Neutrophil (primary cell): ENCODE data around the gene ITPK1.
A peak's percentile ranks its signal among the peaks of the same experiment; 100 is the strongest.

Experiments used
- H3K27ac ChIP-seq: fragments of 200-600 bp; sonication (generic); 2 replicates; pipeline ENCODE4 v1.5.1; 2016; ENCODE audit warnings: mild to moderate bottlenecking, moderate library complexity
- H3K27me3 ChIP-seq: fragments of 200-600 bp; sonication (generic); 2 replicates; pipeline ENCODE4 v1.6.0; 2016; ENCODE audit warnings: mild to moderate bottlenecking
- H3K36me3 ChIP-seq: fragments of 200-600 bp; sonication (generic); 2 replicates; pipeline ENCODE4 v1.5.1; 2017
- H3K4me1 ChIP-seq, 2 experiments: fragments of 200-600 bp in 1 of 2; sonication (generic) in 1 of 2; 1 replicate in 1 of 2; 2 replicates in 1 of 2; pipeline versions ENCODE4 v1.5.1 to v1.6.1; 2013 to 2016; ENCODE audit warnings: low read depth in 1 of 2, low read length in 1 of 2, mild to moderate bottlenecking in 1 of 2, moderate library complexity in 1 of 2; ENCODE audit not compliant: control insufficient read depth in 1 of 2, insufficient read depth in 1 of 2
- H3K4me3 ChIP-seq, 2 experiments: fragments of 200-600 bp in 1 of 2; sonication (generic) in 1 of 2; 1 replicate in 1 of 2; 2 replicates in 1 of 2; pipeline ENCODE4 v1.5.1; 2013 to 2016; ENCODE audit warnings: low read depth in 1 of 2, low read length in 1 of 2, mild to moderate bottlenecking in 1 of 2, moderate library complexity in 1 of 2
- H3K9me3 ChIP-seq: fragments of 200-600 bp; sonication (generic); 2 replicates; pipeline ENCODE4 v1.5.1; 2016
- CTCF ChIP-seq: fragments of 200-600 bp; sonication (generic); IDR thresholded peaks from 2 replicates; pipeline ENCODE4 v1.5.1; 2016; ENCODE audit warnings: antibody characterized with exemption

Gene ITPK1

GRCh38 chr14:93083917-93084316, 31.8 kb downstream of the ITPK1 start:
- TF ChIP-seq CTCF, result no peak
- Histone ChIP-seq H3K36me3 (peaks cover 3% of the 10 kb centered on the region), H3K4me3 (no peak overlapping the region), H3K27ac (peak overlapping the region; percentile 30), H3K9me3 (no peaks in the 10 kb centered on the region), H3K27me3 (no peaks in the 10 kb centered on the region), H3K4me1 (peaks cover 19 to 26% of the 10 kb centered on the region in 2 experiments)

GRCh38 chr14:93082576-93083001, 33.1 kb downstream of the ITPK1 start:
- Histone ChIP-seq H3K4me1 (peaks cover 19 to 26% of the 10 kb centered on the region in 2 experiments), H3K27ac (no peak overlapping the region)

GRCh38 chr14:93081876-93082570, 33.7 kb downstream of the ITPK1 start:
- H3K4me1 ChIP-seq, result peaks cover 19 to 26% of the 10 kb centered on the region in 2 experiments
- TF ChIP-seq CTCF, result no peak

More at GRCh38 chr14:93082576-93083001, 33.1 kb downstream of the ITPK1 start:
- Histone ChIP-seq H3K4me3 (no peak overlapping the region), H3K27me3 (no peaks in the 10 kb centered on the region), H3K36me3 (peaks cover 3% of the 10 kb centered on the region), H3K9me3 (no peaks in the 10 kb centered on the region)
- TF ChIP-seq CTCF, result no peak

GRCh38 chr14:93079865-93080403, 35.8 kb downstream of the ITPK1 start:
- peaks cover 10 to 20% of the 10 kb centered on the region in 2 experiments for H3K4me1 ChIP-seq

More at GRCh38 chr14:93081876-93082570, 33.7 kb downstream of the ITPK1 start:
- Histone ChIP-seq H3K27ac (no peak overlapping the region), H3K4me3 (no peak overlapping the region), H3K27me3 (no peaks in the 10 kb centered on the region), H3K36me3 (no peaks in the 10 kb centered on the region), H3K9me3 (no peaks in the 10 kb centered on the region)

GRCh38 chr14:93079321-93079720, 36.4 kb downstream of the ITPK1 start:
- H3K4me1 ChIP-seq, result peaks cover 16 to 25% of the 10 kb centered on the region in 2 experiments
- peak overlapping the region; percentile 15 for H3K27ac ChIP-seq

More at GRCh38 chr14:93079865-93080403, 35.8 kb downstream of the ITPK1 start:
- H3K4me3 ChIP-seq, result no peak overlapping the region
- H3K27ac ChIP-seq, result no peak overlapping the region
- H3K9me3 ChIP-seq, result no peaks in the 10 kb centered on the region
- no peaks in the 10 kb centered on the region for H3K36me3 ChIP-seq
- no peaks in the 10 kb centered on the region for H3K27me3 ChIP-seq
- TF ChIP-seq CTCF, result no peak

More at GRCh38 chr14:93079321-93079720, 36.4 kb downstream of the ITPK1 start:
- Histone ChIP-seq H3K27me3 (no peaks in the 10 kb centered on the region), H3K36me3 (no peaks in the 10 kb centered on the region), H3K4me3 (no peak overlapping the region), H3K9me3 (no peaks in the 10 kb centered on the region)
- no peak for TF ChIP-seq CTCF
